RWPE2 (cell line): ENCODE results near the gene TP73.

ENCODE experiments used
- ATAC-seq: fragments of 200-7000 bp; cut with Tn5 transposase; 3 replicates; pipeline ENCODE4 v1.9.1; 2021; ENCODE audit warnings: low read depth
- DNase-seq: peaks from one replicate; pipeline ENCODE4 v3.0.0-alpha.2; 2020; ENCODE audit warnings: low spot score
- H3K27ac ChIP-seq: fragments of 450-650 bp; 2 replicates; pipeline ENCODE4 v1.5.1; 2017; ENCODE audit warnings: mild to moderate bottlenecking; ENCODE audit not compliant: poor library complexity, severe bottlenecking
- H3K27me3 ChIP-seq: fragments of 250-450 bp; sonication (Bioruptor Pico); 2 replicates; pipeline ENCODE4 v1.5.1; 2021; ENCODE audit warnings: mild to moderate bottlenecking, moderate library complexity; ENCODE audit not compliant: insufficient read depth, poor library complexity, severe bottlenecking
- H3K36me3 ChIP-seq: fragments of 250-450 bp; sonication (Bioruptor Pico); 2 replicates; pipeline ENCODE4 v1.5.1; 2020; ENCODE audit warnings: low read depth, mild to moderate bottlenecking, moderate library complexity
- H3K4me1 ChIP-seq: fragments of 250-450 bp; sonication (Bioruptor Pico); 2 replicates; pipeline ENCODE4 v1.5.1; 2021; ENCODE audit warnings: mild to moderate bottlenecking, moderate library complexity; ENCODE audit not compliant: insufficient read depth, poor library complexity, severe bottlenecking
- H3K4me3 ChIP-seq: fragments of 250-450 bp; sonication (Bioruptor Pico); 2 replicates; pipeline ENCODE4 v1.5.1; 2021; ENCODE audit warnings: mild to moderate bottlenecking, moderate library complexity; ENCODE audit not compliant: severe bottlenecking
- H3K9me3 ChIP-seq: fragments of 250-450 bp; sonication (Bioruptor Pico); 2 replicates; pipeline ENCODE4 v1.5.1; 2021; ENCODE audit warnings: mild to moderate bottlenecking, moderate library complexity; ENCODE audit not compliant: severe bottlenecking
- TF ChIP-seq, protein P1 (sequence below): fragments of 450-650 bp; IDR thresholded peaks from one replicate; pipeline ENCODE4 v1.5.1; 2017; ENCODE audit warnings: mild to moderate bottlenecking, moderate library complexity; ENCODE audit not compliant: poor library complexity, severe bottlenecking

Gene TP73

DNA sequence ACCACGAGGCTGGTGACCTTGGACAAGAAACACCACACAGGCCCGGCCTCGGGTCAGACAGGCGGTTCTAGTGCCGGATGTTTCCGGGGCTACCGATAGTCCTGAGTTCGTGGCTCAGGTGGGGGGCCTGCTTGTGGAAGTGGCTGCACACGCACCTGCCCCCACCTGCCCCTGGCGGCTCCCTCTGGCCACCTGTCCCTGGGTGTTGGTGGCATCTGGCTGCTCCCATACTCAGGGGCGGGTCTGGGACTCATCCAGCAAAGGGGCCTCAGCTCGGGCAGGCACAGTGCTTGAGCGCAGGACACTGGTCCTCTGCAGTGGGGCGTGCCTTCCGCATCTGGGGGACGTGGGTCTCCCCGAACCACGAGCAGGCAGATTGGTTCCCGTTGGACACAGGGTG, 33.6 kb downstream of the TP73 start:
- TF ChIP-seq, protein P1, sequence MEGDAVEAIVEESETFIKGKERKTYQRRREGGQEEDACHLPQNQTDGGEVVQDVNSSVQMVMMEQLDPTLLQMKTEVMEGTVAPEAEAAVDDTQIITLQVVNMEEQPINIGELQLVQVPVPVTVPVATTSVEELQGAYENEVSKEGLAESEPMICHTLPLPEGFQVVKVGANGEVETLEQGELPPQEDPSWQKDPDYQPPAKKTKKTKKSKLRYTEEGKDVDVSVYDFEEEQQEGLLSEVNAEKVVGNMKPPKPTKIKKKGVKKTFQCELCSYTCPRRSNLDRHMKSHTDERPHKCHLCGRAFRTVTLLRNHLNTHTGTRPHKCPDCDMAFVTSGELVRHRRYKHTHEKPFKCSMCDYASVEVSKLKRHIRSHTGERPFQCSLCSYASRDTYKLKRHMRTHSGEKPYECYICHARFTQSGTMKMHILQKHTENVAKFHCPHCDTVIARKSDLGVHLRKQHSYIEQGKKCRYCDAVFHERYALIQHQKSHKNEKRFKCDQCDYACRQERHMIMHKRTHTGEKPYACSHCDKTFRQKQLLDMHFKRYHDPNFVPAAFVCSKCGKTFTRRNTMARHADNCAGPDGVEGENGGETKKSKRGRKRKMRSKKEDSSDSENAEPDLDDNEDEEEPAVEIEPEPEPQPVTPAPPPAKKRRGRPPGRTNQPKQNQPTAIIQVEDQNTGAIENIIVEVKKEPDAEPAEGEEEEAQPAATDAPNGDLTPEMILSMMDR = no peak
- H3K4me3 ChIP-seq = no peak overlapping the region
- no peaks in the 10 kb centered on the region for H3K27me3 ChIP-seq
- H3K9me3 ChIP-seq = no peaks in the 10 kb centered on the region
- ATAC-seq (no peak), DNase-seq (no peak)
- H3K27ac ChIP-seq = no peak overlapping the region
- peaks cover 16% of the 10 kb centered on the region for H3K4me1 ChIP-seq
- no peaks in the 10 kb centered on the region for H3K36me3 ChIP-seq

DNA sequence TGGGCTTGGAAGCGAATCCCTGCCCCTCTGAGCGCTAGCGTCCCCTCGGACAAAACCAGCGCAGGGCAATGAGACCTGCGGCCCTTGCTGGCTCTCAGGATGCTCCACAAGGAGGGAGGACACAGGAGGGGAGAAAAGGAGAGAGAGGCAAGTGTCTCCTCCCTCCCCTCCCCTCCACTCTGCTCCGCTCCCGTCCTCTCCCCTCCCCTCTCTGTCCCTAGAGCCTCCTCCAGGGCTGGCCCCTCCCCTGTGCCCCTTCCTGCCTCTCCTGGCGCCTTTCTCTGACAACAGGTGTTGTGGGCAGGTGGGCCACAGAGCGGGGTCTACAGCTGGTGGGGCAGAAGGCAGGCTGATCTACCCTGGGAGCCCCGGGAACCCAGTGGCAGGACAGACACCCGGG, 35.2 kb downstream of the TP73 start:
- TF ChIP-seq, protein P1 = no peak
- peaks cover 14% of the 10 kb centered on the region for H3K4me1 ChIP-seq
- ATAC-seq = no peak
- no peaks in the 10 kb centered on the region for H3K27me3 ChIP-seq
- H3K36me3 ChIP-seq = no peaks in the 10 kb centered on the region
- no peaks in the 10 kb centered on the region for H3K9me3 ChIP-seq
- H3K27ac ChIP-seq = no peak overlapping the region
- no peak for DNase-seq
- H3K4me3 ChIP-seq = no peak overlapping the region

GRCh38 chr1:3688356-3689137, 36.2 kb downstream of the TP73 start:
- Histone ChIP-seq H3K9me3 (no peaks in the 10 kb centered on the region), H3K36me3 (no peaks in the 10 kb centered on the region), H3K27ac (no peak overlapping the region), H3K4me3 (no peak overlapping the region), H3K27me3 (no peaks in the 10 kb centered on the region), H3K4me1 (peaks cover 14% of the 10 kb centered on the region)
- DNase-seq (no peak), ATAC-seq (no peak)
- TF ChIP-seq, protein P1 = no peak

GRCh38 chr1:3689138-3689750, 36.9 kb downstream of the TP73 start:
- H3K27ac ChIP-seq = no peak overlapping the region
- DNase-seq (no peak), ATAC-seq (no peak)
- no peaks in the 10 kb centered on the region for H3K36me3 ChIP-seq
- peaks cover 14% of the 10 kb centered on the region for H3K4me1 ChIP-seq
- no peaks in the 10 kb centered on the region for H3K9me3 ChIP-seq
- no peaks in the 10 kb centered on the region for H3K27me3 ChIP-seq
- TF ChIP-seq, protein P1 = no peak
- no peak overlapping the region for H3K4me3 ChIP-seq
